ENCODE measurements around the gene MCOLN2. TPM values are rescaled to one million over a fixed set of nuclear protein-coding genes. Genes with fewer than 3 reads are reported as not detected.
A peak's percentile ranks its signal among the peaks of the same experiment; 100 is the strongest.

Gene MCOLN2
- total and polyA plus RNA-seq, 2 donors (not counting 1 experiment from before 2014, with no cell fraction given) = 23.9 to 25.8 TPM

DNA sequence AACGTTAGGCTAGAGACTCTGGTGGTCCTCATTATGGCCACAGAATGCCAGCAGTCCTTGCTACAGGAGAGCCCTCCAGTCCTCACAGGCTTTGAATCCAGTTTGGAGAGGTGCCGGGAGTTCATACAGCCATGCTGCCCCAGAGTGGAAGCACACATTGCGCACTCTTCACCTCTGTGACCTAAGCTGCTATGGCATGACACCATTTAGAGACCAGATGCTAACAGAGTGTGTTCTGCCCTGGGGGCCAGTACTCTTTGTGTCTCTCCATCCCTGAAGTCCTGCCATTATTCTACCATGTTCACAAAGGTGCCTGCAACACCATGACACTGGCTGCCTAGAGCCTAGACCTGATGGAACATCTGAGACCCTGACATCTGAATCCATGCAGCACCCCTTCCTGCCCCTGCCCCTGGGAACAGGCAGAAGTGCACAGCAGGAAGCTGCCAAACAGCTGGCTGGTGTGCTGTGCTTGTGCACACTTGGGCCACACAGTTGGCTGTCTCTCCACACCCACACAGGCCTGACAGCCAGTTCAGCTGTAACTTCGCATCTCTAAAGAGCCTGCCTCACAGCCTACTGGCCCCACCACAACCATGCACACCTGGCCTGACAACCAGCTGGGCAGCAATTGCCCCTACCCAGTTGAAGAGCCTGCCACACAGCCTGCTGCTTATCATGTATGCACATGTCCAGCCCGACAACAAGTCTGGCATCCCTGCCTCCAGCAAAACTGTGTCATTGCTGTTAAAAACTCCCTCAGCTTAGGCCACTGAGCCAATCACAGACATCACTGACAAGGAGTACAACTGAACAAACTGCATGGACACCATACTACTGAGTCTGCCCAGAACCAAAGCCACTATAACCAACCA, 49.1 kb downstream of the MCOLN2 start:
- CTCF ChIA-PET = interaction anchor here (0.8 to 11.9 kb wide), 7 partner anchors 12 to 801 kb away, joined by 3 to 458 read pairs (median 5); partner anchors contain the start of genes C1orf52 and MCOLN2
- Histone ChIP-seq H3K4me2 (replicated peaks; ENCODE audit: low read depth, low read length, poor library complexity, severe bottlenecking) (no peak overlapping the region), H3K4me1 (ENCODE audit: control insufficient read depth in 2 of 2, insufficient read depth in 2 of 2, low read length in 2 of 2) (peaks cover 0 to 13% of the 10 kb centered on the region in 2 donors), H3K27ac (ENCODE audit: low read length in 2 of 2) (no peak overlapping the region), H4K20me1 (ENCODE audit: control insufficient read depth, insufficient read depth, low read length, poor library complexity, severe bottlenecking) (no peaks in the 10 kb centered on the region), H3K79me2 (ENCODE audit: control insufficient read depth, insufficient read depth, low read length) (no peaks in the 10 kb centered on the region), H3K9ac (ENCODE audit: low read length) (no peak overlapping the region), H3K27me3 (replicated peaks in 1 of 4; ENCODE audit: control extremely low read depth in 1 of 4, control insufficient read depth in 3 of 4, insufficient read depth in 4 of 4, low read length in 3 of 4) (no peaks in the 10 kb centered on the region), H3K4me3 (ENCODE audit: control extremely low read depth in 1 of 5, extremely low read depth in 1 of 5, insufficient read depth in 1 of 5, low read depth in 2 of 5, low read length in 4 of 5) (no peak overlapping the region), H3K9me3 (ENCODE audit: control extremely low read depth in 1 of 3, control insufficient read depth in 2 of 3, insufficient read depth in 1 of 3, low read length in 2 of 3) (peaks cover 0 to 11% (median 3%) of the 10 kb centered on the region in 3 donors), H2AFZ (ENCODE audit: insufficient read depth, low read depth, low read length, poor library complexity, severe bottlenecking) (no peak overlapping the region), H3K36me3 (replicated peaks in 1 of 2; ENCODE audit: control extremely low read depth in 1 of 2, control insufficient read depth in 1 of 2, extremely low read depth in 1 of 2, insufficient read depth in 2 of 2, low read length in 1 of 2) (peaks cover 0 to 7% of the 10 kb centered on the region in 2 experiments)
- POLR2A ChIA-PET = no interaction called here
- ATAC-seq (ENCODE audit: low read depth) (no peak), DNase-seq (no peak)
- no peak overlapping the region for H3K4me3 Mint-ChIP-seq
- intact Hi-C loops (cut with micrococcal nuclease) = loop anchor here (5.0 kb wide), 2 partner anchors 100 to 510 kb away; partner anchors contain the start of gene MCOLN3
- TF ChIP-seq EZH2 (IDR thresholded peaks at IDR 0.05; ENCODE audit: borderline replicate concordance, insufficient read depth, low read depth, low read length, poor library complexity, severe bottlenecking) = no peak
- TF ChIP-seq, protein P1, sequence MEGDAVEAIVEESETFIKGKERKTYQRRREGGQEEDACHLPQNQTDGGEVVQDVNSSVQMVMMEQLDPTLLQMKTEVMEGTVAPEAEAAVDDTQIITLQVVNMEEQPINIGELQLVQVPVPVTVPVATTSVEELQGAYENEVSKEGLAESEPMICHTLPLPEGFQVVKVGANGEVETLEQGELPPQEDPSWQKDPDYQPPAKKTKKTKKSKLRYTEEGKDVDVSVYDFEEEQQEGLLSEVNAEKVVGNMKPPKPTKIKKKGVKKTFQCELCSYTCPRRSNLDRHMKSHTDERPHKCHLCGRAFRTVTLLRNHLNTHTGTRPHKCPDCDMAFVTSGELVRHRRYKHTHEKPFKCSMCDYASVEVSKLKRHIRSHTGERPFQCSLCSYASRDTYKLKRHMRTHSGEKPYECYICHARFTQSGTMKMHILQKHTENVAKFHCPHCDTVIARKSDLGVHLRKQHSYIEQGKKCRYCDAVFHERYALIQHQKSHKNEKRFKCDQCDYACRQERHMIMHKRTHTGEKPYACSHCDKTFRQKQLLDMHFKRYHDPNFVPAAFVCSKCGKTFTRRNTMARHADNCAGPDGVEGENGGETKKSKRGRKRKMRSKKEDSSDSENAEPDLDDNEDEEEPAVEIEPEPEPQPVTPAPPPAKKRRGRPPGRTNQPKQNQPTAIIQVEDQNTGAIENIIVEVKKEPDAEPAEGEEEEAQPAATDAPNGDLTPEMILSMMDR (IDR thresholded peaks at IDR 0.05) = no peak
- H3K4me1 Mint-ChIP-seq = peaks cover 10% of the 10 kb centered on the region
- 85% methylated on average over 5 of the region's 5 CpGs for WGBS (ENCODE audit: insufficient coverage)
- H3K27ac Mint-ChIP-seq = peak overlapping the region; percentile 46
- no peaks in the 10 kb centered on the region for H3K27me3 Mint-ChIP-seq
- H3K9me3 Mint-ChIP-seq (ENCODE audit: insufficient read depth) = peaks cover 7% of the 10 kb centered on the region

GRCh38 chr1:84946631-84947030, 50.3 kb downstream of the MCOLN2 start:
- Histone ChIP-seq H4K20me1 (ENCODE audit: control insufficient read depth, insufficient read depth, low read length, poor library complexity, severe bottlenecking) (no peaks in the 10 kb centered on the region), H3K4me2 (replicated peaks; ENCODE audit: low read depth, low read length, poor library complexity, severe bottlenecking) (no peak overlapping the region), H3K9ac (ENCODE audit: low read length) (no peak overlapping the region), H3K27ac (ENCODE audit: low read length in 2 of 2) (no peak overlapping the region), H3K79me2 (ENCODE audit: control insufficient read depth, insufficient read depth, low read length) (no peaks in the 10 kb centered on the region), H3K36me3 (replicated peaks in 1 of 2; ENCODE audit: control extremely low read depth in 1 of 2, control insufficient read depth in 1 of 2, extremely low read depth in 1 of 2, insufficient read depth in 2 of 2, low read length in 1 of 2) (peaks cover 0 to 2% of the 10 kb centered on the region in 2 experiments), H3K9me3 (ENCODE audit: control extremely low read depth in 1 of 3, control insufficient read depth in 2 of 3, insufficient read depth in 1 of 3, low read length in 2 of 3) (peaks cover 0 to 11% (median 3%) of the 10 kb centered on the region in 3 donors), H3K4me1 (ENCODE audit: control insufficient read depth in 2 of 2, insufficient read depth in 2 of 2, low read length in 2 of 2) (peaks cover 0 to 13% of the 10 kb centered on the region in 2 donors), H2AFZ (ENCODE audit: insufficient read depth, low read depth, low read length, poor library complexity, severe bottlenecking) (no peak overlapping the region), H3K4me3 (ENCODE audit: control extremely low read depth in 1 of 5, extremely low read depth in 1 of 5, insufficient read depth in 1 of 5, low read depth in 2 of 5, low read length in 4 of 5) (no peak overlapping the region), H3K27me3 (replicated peaks in 1 of 4; ENCODE audit: control extremely low read depth in 1 of 4, control insufficient read depth in 3 of 4, insufficient read depth in 4 of 4, low read length in 3 of 4) (no peaks in the 10 kb centered on the region)
- DNase-seq (no peak), ATAC-seq (ENCODE audit: low read depth) (no peak)
- Mint-ChIP-seq H3K9me3 (ENCODE audit: insufficient read depth) (peaks cover 7% of the 10 kb centered on the region), H3K27ac (peak overlapping the region; percentile 54), H3K4me3 (no peak overlapping the region), H3K4me1 (peaks cover 10% of the 10 kb centered on the region), H3K27me3 (no peaks in the 10 kb centered on the region)
- POLR2A ChIA-PET = no interaction called here
- no CpG with 5 or more reads among the region's 4 CpGs for WGBS (ENCODE audit: insufficient coverage)
- CTCF ChIA-PET = interaction anchor here (1.2 to 11.9 kb wide), 3 partner anchors 50 to 308 kb away, joined by 3 to 458 read pairs (median 223); partner anchors contain the start of genes C1orf52 and MCOLN2
- intact Hi-C loops (cut with micrococcal nuclease) = loop anchor here (5.0 kb wide), 2 partner anchors 101 to 509 kb away; partner anchors contain the start of gene MCOLN3
- no peak for TF ChIP-seq EZH2 (IDR thresholded peaks at IDR 0.05; ENCODE audit: borderline replicate concordance, insufficient read depth, low read depth, low read length, poor library complexity, severe bottlenecking)
- TF ChIP-seq, protein P1 (IDR thresholded peaks at IDR 0.05) = no peak

Data from B cell (primary cell).